ENCODE data around the gene FEM1A. TPM values are rescaled to one million over a fixed set of nuclear protein-coding genes. Genes with fewer than 3 reads are reported as not detected.
"Not testable (repeated sequence)": the region's sequence is repeated elsewhere in the genome, so short reads cannot be mapped to it uniquely, and the experiment has no call there.

FEM1A gene
- total and polyA plus RNA-seq, 8 donors: 1.7 to 14.2 (median 2.2) TPM

DNA sequence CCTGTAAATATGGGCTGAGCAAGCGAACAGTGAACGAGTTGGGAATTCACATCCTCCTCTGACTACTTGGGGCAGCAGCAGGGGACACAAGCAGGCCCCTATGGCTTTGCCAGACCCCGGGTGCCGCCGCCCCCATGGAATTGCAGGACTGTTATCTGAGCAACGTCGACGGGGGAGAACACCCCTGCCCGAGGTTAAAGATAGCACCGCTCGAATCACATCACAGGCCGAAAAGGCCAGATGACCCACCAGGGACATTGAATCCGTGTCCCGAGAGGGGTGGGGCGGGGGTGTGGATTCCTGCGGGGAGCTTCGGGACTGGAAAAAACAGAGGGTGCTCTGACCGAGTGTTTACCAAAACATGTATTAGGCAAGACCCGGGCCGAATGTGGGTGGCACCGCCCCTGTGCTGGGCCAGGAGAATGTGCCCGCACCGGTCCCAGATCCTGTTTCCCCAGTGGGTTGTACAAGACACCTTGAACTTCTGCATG, 9.1 kb downstream of the FEM1A start:
- ATAC-seq: peak; percentile 90
- H3K27me3 ChIP-seq: no peaks in the 10 kb centered on the region
- intact Hi-C loops (cut with DNase I): loop anchor here in 1 of 2 donors (10.0 kb wide), 1 partner anchor 234 kb away; no protein-coding TSS in a partner anchor
- DNase-seq: peak in 3 of 4 donors; percentile 79 to 87 (median 83)
- no peaks in the 10 kb centered on the region for H3K9me3 ChIP-seq
- H3K4me1 ChIP-seq: peaks cover 3 to 11% of the 10 kb centered on the region in 2 donors
- H3K27ac ChIP-seq: peak overlapping the region in 1 of 2 donors; percentile 33
- H3K4me3 ChIP-seq: no peak overlapping the region
- TF ChIP-seq, protein P1, sequence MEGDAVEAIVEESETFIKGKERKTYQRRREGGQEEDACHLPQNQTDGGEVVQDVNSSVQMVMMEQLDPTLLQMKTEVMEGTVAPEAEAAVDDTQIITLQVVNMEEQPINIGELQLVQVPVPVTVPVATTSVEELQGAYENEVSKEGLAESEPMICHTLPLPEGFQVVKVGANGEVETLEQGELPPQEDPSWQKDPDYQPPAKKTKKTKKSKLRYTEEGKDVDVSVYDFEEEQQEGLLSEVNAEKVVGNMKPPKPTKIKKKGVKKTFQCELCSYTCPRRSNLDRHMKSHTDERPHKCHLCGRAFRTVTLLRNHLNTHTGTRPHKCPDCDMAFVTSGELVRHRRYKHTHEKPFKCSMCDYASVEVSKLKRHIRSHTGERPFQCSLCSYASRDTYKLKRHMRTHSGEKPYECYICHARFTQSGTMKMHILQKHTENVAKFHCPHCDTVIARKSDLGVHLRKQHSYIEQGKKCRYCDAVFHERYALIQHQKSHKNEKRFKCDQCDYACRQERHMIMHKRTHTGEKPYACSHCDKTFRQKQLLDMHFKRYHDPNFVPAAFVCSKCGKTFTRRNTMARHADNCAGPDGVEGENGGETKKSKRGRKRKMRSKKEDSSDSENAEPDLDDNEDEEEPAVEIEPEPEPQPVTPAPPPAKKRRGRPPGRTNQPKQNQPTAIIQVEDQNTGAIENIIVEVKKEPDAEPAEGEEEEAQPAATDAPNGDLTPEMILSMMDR (IDR thresholded peaks at IDR 0.05): no peak
- peaks cover 0 to 27% of the 10 kb centered on the region in 2 donors for H3K36me3 ChIP-seq

DNA sequence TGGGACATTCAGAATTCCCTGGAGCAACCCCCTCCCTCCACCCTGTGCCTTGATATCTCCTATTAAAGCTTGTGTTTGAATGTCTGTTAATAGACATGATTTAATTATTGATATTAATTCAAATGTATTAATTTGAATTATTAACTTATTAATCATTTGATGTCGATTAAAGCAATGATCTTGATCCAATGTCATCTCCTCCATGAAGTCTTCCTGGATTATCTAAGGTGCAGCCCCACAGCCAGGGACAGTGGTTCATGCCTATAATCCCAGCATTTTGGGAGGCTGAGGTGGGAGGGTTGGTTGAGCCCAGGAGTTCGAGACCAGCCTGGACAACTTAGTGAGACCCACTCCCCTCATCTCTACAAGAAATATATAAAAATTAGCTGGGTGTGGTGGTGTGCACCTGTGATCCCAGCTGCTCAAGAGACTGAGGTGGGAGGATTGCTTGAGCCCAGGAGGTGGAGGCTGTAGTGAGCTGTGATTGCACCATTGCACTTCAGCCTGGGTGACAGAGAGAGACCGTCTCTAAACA, 9.6 kb downstream of the FEM1A start:
- Histone ChIP-seq H3K36me3 (peaks cover 0 to 22% of the 10 kb centered on the region in 2 donors), H3K27ac (no peak overlapping the region)

DNA sequence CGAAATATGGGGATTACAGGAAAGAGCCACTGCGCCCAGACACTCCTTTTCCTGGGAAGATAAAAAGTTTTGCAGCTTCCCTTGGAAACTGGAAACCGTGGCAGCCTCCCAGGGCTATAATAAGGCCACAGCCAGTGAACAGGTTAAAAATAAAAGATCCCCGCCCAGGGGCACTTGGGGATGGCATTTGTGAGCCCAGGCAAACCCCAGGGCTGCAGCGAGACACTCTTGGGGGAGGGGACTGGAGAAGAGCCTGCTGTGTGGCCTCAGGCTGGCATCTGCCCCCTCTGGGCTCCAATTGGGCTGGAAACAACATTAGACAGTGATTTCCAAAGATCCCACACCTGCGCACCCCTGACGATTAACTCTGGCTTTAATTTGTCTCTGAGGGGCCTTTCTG, 11.2 kb downstream of the FEM1A start:
- DNase-seq: no peak
- Histone ChIP-seq H3K27me3 (no peaks in the 10 kb centered on the region), H3K4me1 (peaks cover 3 to 15% of the 10 kb centered on the region in 2 donors), H3K4me3 (no peak overlapping the region), H3K36me3 (peaks cover 0 to 9% of the 10 kb centered on the region in 2 donors), H3K27ac (no peak overlapping the region), H3K9me3 (no peaks in the 10 kb centered on the region)
- ATAC-seq: no peak
- intact Hi-C loops (cut with DNase I): loop anchor here in 1 of 2 donors (10.0 kb wide), 1 partner anchor 232 kb away; no protein-coding TSS in a partner anchor
- TF ChIP-seq, protein P1 (IDR thresholded peaks at IDR 0.05): no peak

More for the DNA sequence above, 9.6 kb downstream of the FEM1A start:
- Histone ChIP-seq H3K4me1 (peaks cover 3 to 7% of the 10 kb centered on the region in 2 donors), H3K4me3 (no peak overlapping the region), H3K27me3 (no peaks in the 10 kb centered on the region), H3K9me3 (no peaks in the 10 kb centered on the region)
- TF ChIP-seq, protein P1 (IDR thresholded peaks at IDR 0.05): no peak
- no peak for ATAC-seq
- DNase-seq: no peak
- intact Hi-C loops (cut with DNase I): loop anchor here in 1 of 2 donors (10.0 kb wide), 1 partner anchor 234 kb away; no protein-coding TSS in a partner anchor

DNA sequence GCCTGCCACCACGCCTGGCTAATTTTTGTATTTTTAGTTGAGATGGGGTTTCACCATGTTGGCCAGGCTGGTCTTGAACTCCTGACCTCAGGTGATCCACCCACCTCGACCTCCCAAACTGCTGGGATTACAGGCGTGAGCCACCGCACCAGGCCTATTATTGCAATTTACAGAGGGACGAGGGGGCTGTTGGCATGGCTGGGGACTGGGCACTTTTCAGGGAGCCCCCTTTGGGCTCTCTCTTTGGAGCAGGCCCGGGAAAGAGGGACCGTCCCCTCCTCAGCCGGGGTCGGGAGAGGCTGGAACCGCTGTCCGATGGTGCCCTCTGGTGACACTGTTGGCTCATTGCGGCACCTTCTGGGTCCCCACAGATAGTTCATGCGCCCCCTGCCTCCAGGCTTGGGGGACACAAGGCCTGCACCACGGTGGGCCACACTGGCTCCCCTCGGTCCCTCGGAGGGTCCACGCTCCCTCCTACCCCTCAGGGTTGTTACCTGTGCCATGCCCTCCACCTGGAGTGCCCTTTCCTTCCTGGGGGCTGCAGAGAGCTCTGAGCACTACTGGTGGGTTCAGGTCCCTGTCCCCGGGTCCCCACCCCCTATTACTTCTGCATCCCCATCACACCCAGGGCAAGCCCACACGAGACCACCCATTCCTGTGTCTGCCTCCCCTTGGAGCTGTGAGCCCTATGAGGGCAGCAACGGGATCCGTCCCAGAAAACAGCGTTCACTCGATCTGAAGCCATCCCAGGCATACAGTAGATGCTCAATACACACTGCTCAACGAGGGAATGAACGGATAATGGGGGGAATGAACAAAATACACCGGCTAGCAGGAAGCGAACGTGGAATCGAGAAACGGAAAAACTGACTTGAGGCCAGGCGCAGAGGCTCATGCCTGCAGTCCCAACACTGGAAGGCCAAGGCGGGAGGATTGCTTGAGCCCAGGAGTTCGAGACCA, 12.5 kb downstream of the FEM1A start:
- DNase-seq: peak in 3 of 4 donors; percentile 54 to 87 (median 64)

DNA sequence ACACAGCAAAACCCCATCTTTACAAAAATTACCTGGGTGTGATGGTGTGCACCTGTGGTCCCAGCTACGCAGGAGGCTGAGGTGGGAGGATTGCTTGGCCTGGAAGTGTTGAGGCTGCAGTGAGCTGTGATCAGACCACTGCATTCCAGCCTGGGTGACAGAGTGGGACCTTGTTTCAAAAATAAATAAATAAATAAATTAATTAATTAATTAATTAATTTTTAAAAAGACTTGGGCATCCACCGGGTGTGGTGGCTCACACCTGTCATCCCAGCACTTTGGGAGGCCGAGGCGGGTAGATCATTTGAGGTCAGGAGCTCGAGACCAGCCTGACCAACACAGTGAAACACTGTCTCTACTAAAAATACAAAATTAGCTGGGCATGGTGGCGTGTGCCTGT, 13.6 kb downstream of the FEM1A start:
- H3K27ac ChIP-seq, H3K9me3 ChIP-seq, H3K4me3 ChIP-seq, DNase-seq, ATAC-seq, H3K36me3 ChIP-seq, H3K27me3 ChIP-seq: not testable (repeated sequence)
- peaks cover under 1 to 35% of the 10 kb centered on the region in 2 donors for H3K4me1 ChIP-seq
- intact Hi-C loops (cut with DNase I): loop anchor here in 1 of 2 donors (10.0 kb wide), 1 partner anchor 230 kb away; no protein-coding TSS in a partner anchor

More for the DNA sequence above, 12.5 kb downstream of the FEM1A start:
- no peak overlapping the region for H3K27ac ChIP-seq
- H3K9me3 ChIP-seq: no peaks in the 10 kb centered on the region
- intact Hi-C loops (cut with DNase I): loop anchor here in 1 of 2 donors (10.0 kb wide), 1 partner anchor 231 kb away; no protein-coding TSS in a partner anchor
- no peaks in the 10 kb centered on the region for H3K27me3 ChIP-seq
- peaks cover 3 to 25% of the 10 kb centered on the region in 2 donors for H3K4me1 ChIP-seq
- peaks cover 0 to 3% of the 10 kb centered on the region in 2 donors for H3K36me3 ChIP-seq
- ATAC-seq: peak; percentile 58
- no peak overlapping the region for H3K4me3 ChIP-seq
- TF ChIP-seq, protein P1 (IDR thresholded peaks at IDR 0.05): peak; percentile 59 to 69

All from left lung (tissue), 10 donors.